Measurements from ENCODE around the gene WNK4. TPM values are rescaled to one million over a fixed set of nuclear protein-coding genes. Genes with fewer than 3 reads are reported as not detected.

WNK4 gene
- total RNA-seq, 1 experiment from 2014 or later, result 1.5 TPM

GRCh38 chr17:42832934-42833766 is 52.7 kb downstream of the WNK4 start, which contains the start of gene PSME3 (continued):
- 0 out of 2 replicates have a peak, but pooled peaks have one; percentile 38 for TF ChIP-seq PREB (CRISPR knock-in tag; IDR thresholded peaks at IDR 0.05; ENCODE audit: borderline replicate concordance)
- no peak for TF ChIP-seq TP53 (CRISPR knock-in tag; IDR thresholded peaks at IDR 0.05)
- no peak; the same call in 1 of the 2 replicates for TF ChIP-seq ZNF416 (CRISPR knock-in tag; IDR thresholded peaks at IDR 0.05)
- TF ChIP-seq, protein P1, sequence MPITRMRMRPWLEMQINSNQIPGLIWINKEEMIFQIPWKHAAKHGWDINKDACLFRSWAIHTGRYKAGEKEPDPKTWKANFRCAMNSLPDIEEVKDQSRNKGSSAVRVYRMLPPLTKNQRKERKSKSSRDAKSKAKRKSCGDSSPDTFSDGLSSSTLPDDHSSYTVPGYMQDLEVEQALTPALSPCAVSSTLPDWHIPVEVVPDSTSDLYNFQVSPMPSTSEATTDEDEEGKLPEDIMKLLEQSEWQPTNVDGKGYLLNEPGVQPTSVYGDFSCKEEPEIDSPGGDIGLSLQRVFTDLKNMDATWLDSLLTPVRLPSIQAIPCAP (CRISPR knock-in tag; IDR thresholded peaks at IDR 0.05), result 0 out of 2 replicates have a peak, but pooled peaks have one; percentile 60
- TF ChIP-seq GTF2I (CRISPR knock-in tag; conservative IDR thresholded peaks at IDR 0.05), result no peak
- TF ChIP-seq ATF1 (CRISPR knock-in tag; IDR thresholded peaks at IDR 0.05), result peak; percentile 80; the same call in 1 of the 2 replicates
- TF ChIP-seq HMGA2 (CRISPR knock-in tag; IDR thresholded peaks at IDR 0.05), result no peak
- no peak; the same call in 1 of the 2 replicates for TF ChIP-seq FOXP1 (CRISPR knock-in tag; IDR thresholded peaks at IDR 0.05; ENCODE audit: borderline replicate concordance)
- no peak for TF ChIP-seq ATF6 (CRISPR knock-in tag; IDR thresholded peaks at IDR 0.05)
- no peak for TF ChIP-seq SOX15 (CRISPR knock-in tag; IDR thresholded peaks at IDR 0.05)
- no peak for TF ChIP-seq E2F1 (CRISPR knock-in tag; IDR thresholded peaks at IDR 0.05)
- TF ChIP-seq ESRRA (CRISPR knock-in tag; IDR thresholded peaks at IDR 0.05; ENCODE audit: borderline replicate concordance), result no peak; the same call in 1 of the 2 replicates
- TF ChIP-seq CREM (CRISPR knock-in tag; IDR thresholded peaks at IDR 0.05), result peak; percentile 99
- TF ChIP-seq PRRX2 (CRISPR knock-in tag; IDR thresholded peaks at IDR 0.05), result no peak
- peak; percentile 95 for TF ChIP-seq FOXK1 (CRISPR knock-in tag; IDR thresholded peaks at IDR 0.05)
- 0 out of 2 replicates have a peak, but pooled peaks have one; percentile 67 for TF ChIP-seq KAT7 (CRISPR knock-in tag; IDR thresholded peaks at IDR 0.05; ENCODE audit: borderline replicate concordance)
- TF ChIP-seq, protein P2, sequence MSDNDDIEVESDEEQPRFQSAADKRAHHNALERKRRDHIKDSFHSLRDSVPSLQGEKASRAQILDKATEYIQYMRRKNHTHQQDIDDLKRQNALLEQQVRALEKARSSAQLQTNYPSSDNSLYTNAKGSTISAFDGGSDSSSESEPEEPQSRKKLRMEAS (CRISPR knock-in tag; IDR thresholded peaks at IDR 0.05), result peak; percentile 100
- no peak for TF ChIP-seq TEAD4 (CRISPR knock-in tag; IDR thresholded peaks at IDR 0.05)
- peak; percentile 78 for TF ChIP-seq USF2 (CRISPR knock-in tag; IDR thresholded peaks at IDR 0.05)
- TF ChIP-seq ZNF423 (CRISPR knock-in tag; IDR thresholded peaks at IDR 0.05), result no peak
- TF ChIP-seq, protein P3, sequence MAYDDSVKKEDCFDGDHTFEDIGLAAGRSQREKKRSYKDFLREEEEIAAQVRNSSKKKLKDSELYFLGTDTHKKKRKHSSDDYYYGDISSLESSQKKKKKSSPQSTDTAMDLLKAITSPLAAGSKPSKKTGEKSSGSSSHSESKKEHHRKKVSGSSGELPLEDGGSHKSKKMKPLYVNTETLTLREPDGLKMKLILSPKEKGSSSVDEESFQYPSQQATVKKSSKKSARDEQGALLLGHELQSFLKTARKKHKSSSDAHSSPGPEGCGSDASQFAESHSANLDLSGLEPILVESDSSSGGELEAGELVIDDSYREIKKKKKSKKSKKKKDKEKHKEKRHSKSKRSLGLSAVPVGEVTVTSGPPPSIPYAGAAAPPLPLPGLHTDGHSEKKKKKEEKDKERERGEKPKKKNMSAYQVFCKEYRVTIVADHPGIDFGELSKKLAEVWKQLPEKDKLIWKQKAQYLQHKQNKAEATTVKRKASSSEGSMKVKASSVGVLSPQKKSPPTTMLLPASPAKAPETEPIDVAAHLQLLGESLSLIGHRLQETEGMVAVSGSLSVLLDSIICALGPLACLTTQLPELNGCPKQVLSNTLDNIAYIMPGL (CRISPR knock-in tag; IDR thresholded peaks at IDR 0.05), result 0 out of 2 replicates have a peak, but pooled peaks have one; percentile 16
- no peak for TF ChIP-seq ZNF219 (CRISPR knock-in tag; IDR thresholded peaks at IDR 0.05; ENCODE audit: borderline replicate concordance)
- no peak for TF ChIP-seq RORB (CRISPR knock-in tag; IDR thresholded peaks at IDR 0.05)
- TF ChIP-seq, protein P4, sequence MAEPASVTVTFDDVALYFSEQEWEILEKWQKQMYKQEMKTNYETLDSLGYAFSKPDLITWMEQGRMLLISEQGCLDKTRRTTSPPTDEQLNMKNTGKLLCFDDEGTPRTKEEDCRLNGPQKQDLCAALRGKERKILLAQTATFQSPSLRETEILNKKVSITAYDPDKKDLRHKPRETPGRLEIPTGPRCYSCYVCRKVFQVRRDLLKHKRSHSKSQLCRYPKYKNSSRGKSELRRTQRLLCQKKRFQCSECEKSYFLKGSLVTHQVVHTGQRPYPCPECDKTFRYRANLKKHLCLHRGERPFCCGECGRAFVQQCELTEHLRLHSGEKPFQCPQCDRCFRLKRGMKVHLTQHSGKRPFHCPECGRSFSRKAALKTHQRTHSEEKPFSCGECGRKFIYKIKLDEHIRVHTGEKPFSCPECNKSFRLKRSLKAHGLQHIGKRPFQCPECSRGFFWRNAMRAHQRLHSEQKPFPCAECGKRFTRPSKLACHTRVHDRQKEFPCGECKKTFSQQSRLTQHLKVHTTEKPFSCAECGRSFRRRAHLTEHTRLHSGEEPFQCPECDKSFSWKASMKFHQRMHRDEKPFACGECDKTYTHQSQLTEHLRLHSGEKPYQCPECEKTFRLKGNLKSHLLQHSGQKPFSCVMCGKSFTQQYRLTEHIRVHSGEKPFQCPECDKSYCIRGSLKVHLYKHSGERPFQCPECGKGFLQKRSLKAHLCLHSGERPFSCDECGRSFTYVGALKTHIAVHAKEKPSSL (CRISPR knock-in tag; conservative IDR thresholded peaks at IDR 0.05), result no peak
- TF ChIP-seq ZNF121 (CRISPR knock-in tag; IDR thresholded peaks at IDR 0.05), result no peak
- TF ChIP-seq GABPB1 (CRISPR knock-in tag; IDR thresholded peaks at IDR 0.05), result peak; percentile 92
- TF ChIP-seq SMAD4 (CRISPR knock-in tag; IDR thresholded peaks at IDR 0.05), result peak; percentile 67; the same call in 1 of the 2 replicates
- peak; percentile 67; the same call in 1 of the 2 replicates for TF ChIP-seq ZMAT4 (CRISPR knock-in tag; IDR thresholded peaks at IDR 0.05)
